Stimulated activated CD8-positive, alpha-beta memory T cell treated with anti-CD3 and anti-CD28 coated beads, Interleukin-4, amount 100 ng/mL, for 4 hours (primary cell): ENCODE measurements around the gene GALNT12.

ENCODE experiments used
- DNase-seq, 2 donors: peaks; one replicate each; pipeline ENCODE4 v3.0.0-alpha.2; 2020; ENCODE audit warnings: low read depth in 2 of 2, low spot score in 1 of 2

GALNT12 gene

GRCh38 chr9:98899408-98900056 lies 92.1 kb downstream of the GALNT12 start:
- DNase-seq, result no peak
